ENCODE results near the gene OR1M1. TPM values are rescaled to one million over a fixed set of nuclear protein-coding genes. Genes with fewer than 3 reads are reported as not detected.
"Not testable (repeated sequence)": the region's sequence is repeated elsewhere in the genome, so short reads cannot be mapped to it uniquely, and the experiment has no call there.

Gene OR1M1
- total RNA-seq, 1 donor from 2014 or later, result not detected

- intact Hi-C loops (cut with DNase I), result no loop called here
- no peak for TF ChIP-seq CTCF (IDR thresholded peaks at IDR 0.05)
- Histone ChIP-seq H3K9me3 (no peaks in the 10 kb centered on the region), H3K36me3 (no peaks in the 10 kb centered on the region), H3K27me3 (no peaks in the 10 kb centered on the region), H3K4me3 (no peak overlapping the region), H3K4me1 (no peaks in the 10 kb centered on the region), H3K27ac (no peak overlapping the region)
- ATAC-seq (no peak), DNase-seq (no peak)
Observed at GRCh38 chr19:9054765-9055164, 32.1 kb upstream of the OR1M1 start.

GRCh38 chr19:9056131-9056530 is 30.7 kb upstream of the OR1M1 start:
- H3K36me3 ChIP-seq; ATAC-seq; H3K9me3 ChIP-seq; H3K4me3 ChIP-seq; DNase-seq; H3K27me3 ChIP-seq; H3K27ac ChIP-seq; H3K4me1 ChIP-seq; intact Hi-C loops (cut with DNase I): not testable (repeated sequence)

GRCh38 chr19:9057505-9058258 is 29.2 kb upstream of the OR1M1 start:
- no peak for ATAC-seq
- Histone ChIP-seq H3K4me1 (no peaks in the 10 kb centered on the region), H3K27me3 (no peaks in the 10 kb centered on the region), H3K36me3 (no peaks in the 10 kb centered on the region), H3K4me3 (no peak overlapping the region), H3K27ac (no peak overlapping the region), H3K9me3 (no peaks in the 10 kb centered on the region)
- DNase-seq, result no peak
- no peak for TF ChIP-seq CTCF (IDR thresholded peaks at IDR 0.05)
- intact Hi-C loops (cut with DNase I), result no loop called here

- H3K27me3 ChIP-seq, result no peaks in the 10 kb centered on the region
- H3K27ac ChIP-seq, result no peak overlapping the region
- DNase-seq (no peak), ATAC-seq (no peak)
- no peak for TF ChIP-seq CTCF (IDR thresholded peaks at IDR 0.05)
- intact Hi-C loops (cut with DNase I), result no loop called here
- H3K9me3 ChIP-seq, result no peaks in the 10 kb centered on the region
- no peaks in the 10 kb centered on the region for H3K4me1 ChIP-seq
- H3K4me3 ChIP-seq, result no peak overlapping the region
- no peaks in the 10 kb centered on the region for H3K36me3 ChIP-seq
Observed at GRCh38 chr19:9058905-9059667, 27.8 kb upstream of the OR1M1 start.

GRCh38 chr19:9060564-9061340 is 26.1 kb upstream of the OR1M1 start:
- intact Hi-C loops (cut with DNase I), result no loop called here
- Histone ChIP-seq H3K4me3 (no peak overlapping the region), H3K27me3 (no peaks in the 10 kb centered on the region), H3K27ac (no peak overlapping the region), H3K4me1 (no peaks in the 10 kb centered on the region), H3K9me3 (no peaks in the 10 kb centered on the region), H3K36me3 (no peaks in the 10 kb centered on the region)
- DNase-seq (no peak), ATAC-seq (no peak)
- no peak for TF ChIP-seq CTCF (IDR thresholded peaks at IDR 0.05)

- Histone ChIP-seq H3K27me3 (no peaks in the 10 kb centered on the region), H3K27ac (no peak overlapping the region), H3K4me3 (no peak overlapping the region), H3K36me3 (no peaks in the 10 kb centered on the region), H3K4me1 (no peaks in the 10 kb centered on the region), H3K9me3 (no peaks in the 10 kb centered on the region)
- DNase-seq, result no peak
- no peak for TF ChIP-seq CTCF (IDR thresholded peaks at IDR 0.05)
- ATAC-seq, result no peak
- intact Hi-C loops (cut with DNase I), result no loop called here
Observed at GRCh38 chr19:9061879-9062278, 25.0 kb upstream of the OR1M1 start.
